Cardiac fibroblast (primary cell): ENCODE measurements around the gene GPC6.

Experiments
- DNase-seq, 2 donors: peaks; one replicate each; pipeline versions ENCODE4 v3.0.0 to v3.0.0-alpha.2; 2010; ENCODE audit warnings: low read depth in 2 of 2
- H3K4me3 ChIP-seq, 2 donors: replicated peaks in 1 of 2; 1 replicate in 1 of 2; 2 replicates in 1 of 2; pipeline ENCODE4 v1.5.1; 2011; ENCODE audit warnings: low read depth in 2 of 2, low read length in 2 of 2, mild to moderate bottlenecking in 2 of 2, moderate library complexity in 1 of 2
- CTCF ChIP-seq: IDR thresholded peaks from one replicate; pipeline ENCODE4 v1.5.1; 2011; ENCODE audit warnings: low read depth, mild to moderate bottlenecking, low read length, inconsistent platforms

GPC6 gene

GRCh38 chr13:93338906-93339305, 112.3 kb downstream of the GPC6 start:
- peak in 1 of 2 donors; percentile 2 for DNase-seq
- no peak overlapping the region for H3K4me3 ChIP-seq
- TF ChIP-seq CTCF: no peak

GRCh38 chr13:93339550-93339949, 112.9 kb downstream of the GPC6 start:
- H3K4me3 ChIP-seq: no peak overlapping the region
- TF ChIP-seq CTCF: no peak
- no peak for DNase-seq

- H3K4me3 ChIP-seq: no peak overlapping the region
- no peak for DNase-seq
- TF ChIP-seq CTCF: no peak
These were observed 114.9 kb downstream of the GPC6 start for GRCh38 chr13:93341517-93341916.

DNA sequence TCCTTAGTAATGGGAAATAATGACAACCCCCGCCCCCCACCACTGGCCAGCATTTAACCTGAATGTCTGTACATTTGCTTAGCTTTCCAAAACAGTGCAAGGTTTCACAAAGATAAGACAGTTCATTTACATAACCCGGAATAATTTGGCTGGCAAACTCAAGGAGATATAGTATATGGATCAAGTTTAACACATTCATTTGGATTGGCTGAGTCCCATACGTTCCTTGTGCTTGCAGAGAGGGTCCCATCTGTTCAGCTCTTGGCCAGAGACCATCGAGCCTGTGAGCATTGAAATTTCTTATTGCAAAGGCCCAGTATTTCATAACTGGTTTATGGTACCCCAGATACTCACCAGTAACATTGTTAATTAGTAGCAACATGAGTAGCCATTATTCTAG, 116.5 kb downstream of the GPC6 start:
- no peak overlapping the region for H3K4me3 ChIP-seq
- no peak for DNase-seq
- TF ChIP-seq CTCF: no peak

DNA sequence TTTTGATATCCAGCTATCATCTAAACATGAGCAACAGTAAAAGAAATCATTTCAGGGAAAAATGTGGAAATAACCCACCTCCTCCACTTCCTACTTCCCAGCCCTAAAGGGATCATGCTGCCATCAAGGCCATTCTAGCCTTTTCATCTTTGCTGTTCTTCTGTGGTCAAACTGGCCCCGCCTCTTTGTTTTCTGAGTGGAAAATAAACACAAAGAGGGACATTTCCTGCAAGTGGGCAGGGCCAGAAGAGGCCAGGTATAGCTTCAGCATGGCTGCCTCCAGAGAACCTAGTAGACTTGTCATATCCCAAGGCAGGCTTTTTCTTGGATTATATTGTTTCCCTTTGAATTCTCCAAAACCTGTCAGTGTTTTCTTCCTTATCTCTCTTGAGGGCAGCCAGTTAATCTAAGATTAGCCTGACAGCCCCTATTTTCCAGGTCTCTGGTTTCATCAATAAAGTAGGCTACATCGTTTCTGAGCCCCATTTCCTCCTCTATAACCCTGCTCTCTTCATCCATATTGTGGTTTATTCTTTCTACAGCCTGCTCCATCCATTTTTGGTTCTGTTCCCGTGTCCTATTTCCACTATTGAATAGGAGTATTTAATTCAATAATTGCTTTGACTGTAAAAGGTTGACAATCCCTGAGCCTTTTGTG, 117.6 kb downstream of the GPC6 start:
- no peak for TF ChIP-seq CTCF
- H3K4me3 ChIP-seq: no peak overlapping the region
- no peak for DNase-seq

GRCh38 chr13:93345024-93345423, 118.4 kb downstream of the GPC6 start:
- no peak for TF ChIP-seq CTCF
- DNase-seq: no peak
- no peak overlapping the region for H3K4me3 ChIP-seq

- H3K4me3 ChIP-seq: no peak overlapping the region
- DNase-seq: no peak
- no peak for TF ChIP-seq CTCF
These were observed 119.2 kb downstream of the GPC6 start for GRCh38 chr13:93345770-93346169.
